Cardiac fibroblast (primary cell): ENCODE results near the gene SLC6A12.

ENCODE experiments used
- DNase-seq, 2 donors: peaks; one replicate each; pipeline versions ENCODE4 v3.0.0 to v3.0.0-alpha.2; 2010; ENCODE audit warnings: low read depth in 2 of 2
- H3K4me3 ChIP-seq, 2 donors: replicated peaks in 1 of 2; 1 replicate in 1 of 2; 2 replicates in 1 of 2; pipeline ENCODE4 v1.5.1; 2011; ENCODE audit warnings: low read depth in 2 of 2, low read length in 2 of 2, mild to moderate bottlenecking in 2 of 2, moderate library complexity in 1 of 2
- TF ChIP-seq, protein P1 (sequence below): IDR thresholded peaks from one replicate; pipeline ENCODE4 v1.5.1; 2011; ENCODE audit warnings: low read depth, mild to moderate bottlenecking, low read length, inconsistent platforms

The SLC6A12 gene

DNA sequence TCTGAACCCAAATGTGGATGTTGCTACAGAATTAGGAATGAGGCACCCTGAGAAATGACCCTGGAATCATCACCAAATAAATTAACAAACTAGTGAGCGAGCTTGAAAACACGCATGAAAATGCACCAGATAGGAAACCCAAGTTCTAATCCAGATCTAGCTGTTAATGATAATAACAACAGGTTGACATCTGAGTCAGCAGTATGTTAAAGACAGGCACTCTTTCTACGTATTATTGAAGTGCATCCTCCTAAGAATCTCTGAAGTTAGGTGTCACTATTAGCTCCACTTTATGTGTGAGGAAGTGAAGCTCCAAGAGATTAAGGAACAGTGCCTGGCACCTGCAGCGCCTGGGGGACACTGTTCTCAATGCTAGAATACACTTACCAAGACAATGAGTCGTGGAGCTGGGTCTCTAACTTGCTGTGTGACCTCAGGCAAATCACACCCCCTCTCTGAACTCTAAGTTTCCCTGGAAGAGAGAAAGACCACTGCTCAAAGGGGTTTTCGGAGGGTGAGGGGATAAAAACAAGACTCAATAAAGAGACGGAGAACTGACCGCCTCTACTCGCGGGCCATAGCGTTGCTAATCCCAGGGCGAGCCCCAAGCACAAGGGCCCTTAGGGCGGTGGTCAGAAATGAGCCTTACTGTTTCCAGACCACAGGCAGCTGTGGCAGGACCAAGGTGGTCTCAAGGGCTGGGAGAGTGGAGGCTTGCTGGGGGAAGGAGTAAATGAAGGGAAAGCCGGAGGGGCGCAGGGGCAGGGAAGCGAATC lies 2.1 kb downstream of the SLC6A12 start:
- H3K4me3 ChIP-seq = no peak overlapping the region
- TF ChIP-seq, protein P1, sequence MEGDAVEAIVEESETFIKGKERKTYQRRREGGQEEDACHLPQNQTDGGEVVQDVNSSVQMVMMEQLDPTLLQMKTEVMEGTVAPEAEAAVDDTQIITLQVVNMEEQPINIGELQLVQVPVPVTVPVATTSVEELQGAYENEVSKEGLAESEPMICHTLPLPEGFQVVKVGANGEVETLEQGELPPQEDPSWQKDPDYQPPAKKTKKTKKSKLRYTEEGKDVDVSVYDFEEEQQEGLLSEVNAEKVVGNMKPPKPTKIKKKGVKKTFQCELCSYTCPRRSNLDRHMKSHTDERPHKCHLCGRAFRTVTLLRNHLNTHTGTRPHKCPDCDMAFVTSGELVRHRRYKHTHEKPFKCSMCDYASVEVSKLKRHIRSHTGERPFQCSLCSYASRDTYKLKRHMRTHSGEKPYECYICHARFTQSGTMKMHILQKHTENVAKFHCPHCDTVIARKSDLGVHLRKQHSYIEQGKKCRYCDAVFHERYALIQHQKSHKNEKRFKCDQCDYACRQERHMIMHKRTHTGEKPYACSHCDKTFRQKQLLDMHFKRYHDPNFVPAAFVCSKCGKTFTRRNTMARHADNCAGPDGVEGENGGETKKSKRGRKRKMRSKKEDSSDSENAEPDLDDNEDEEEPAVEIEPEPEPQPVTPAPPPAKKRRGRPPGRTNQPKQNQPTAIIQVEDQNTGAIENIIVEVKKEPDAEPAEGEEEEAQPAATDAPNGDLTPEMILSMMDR = no peak
- DNase-seq = no peak

DNA sequence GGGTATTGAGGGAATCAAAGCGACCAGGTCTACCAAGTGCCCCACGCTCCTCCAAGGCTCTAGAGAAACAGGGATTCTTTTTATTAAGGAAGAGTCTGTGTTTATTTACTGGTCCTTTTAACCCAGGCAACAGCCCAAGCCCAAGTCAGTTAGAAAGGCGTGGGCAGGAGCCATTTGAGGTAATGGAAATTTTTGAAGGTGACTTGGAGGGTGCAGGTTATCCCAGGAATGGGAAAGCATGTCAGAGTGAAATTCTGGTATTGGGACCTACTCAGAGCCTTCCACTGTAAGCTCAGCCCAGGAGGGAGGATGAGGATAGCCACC lies 2.9 kb downstream of the SLC6A12 start:
- H3K4me3 ChIP-seq = no peak overlapping the region
- TF ChIP-seq, protein P1 = no peak
- no peak for DNase-seq

DNA sequence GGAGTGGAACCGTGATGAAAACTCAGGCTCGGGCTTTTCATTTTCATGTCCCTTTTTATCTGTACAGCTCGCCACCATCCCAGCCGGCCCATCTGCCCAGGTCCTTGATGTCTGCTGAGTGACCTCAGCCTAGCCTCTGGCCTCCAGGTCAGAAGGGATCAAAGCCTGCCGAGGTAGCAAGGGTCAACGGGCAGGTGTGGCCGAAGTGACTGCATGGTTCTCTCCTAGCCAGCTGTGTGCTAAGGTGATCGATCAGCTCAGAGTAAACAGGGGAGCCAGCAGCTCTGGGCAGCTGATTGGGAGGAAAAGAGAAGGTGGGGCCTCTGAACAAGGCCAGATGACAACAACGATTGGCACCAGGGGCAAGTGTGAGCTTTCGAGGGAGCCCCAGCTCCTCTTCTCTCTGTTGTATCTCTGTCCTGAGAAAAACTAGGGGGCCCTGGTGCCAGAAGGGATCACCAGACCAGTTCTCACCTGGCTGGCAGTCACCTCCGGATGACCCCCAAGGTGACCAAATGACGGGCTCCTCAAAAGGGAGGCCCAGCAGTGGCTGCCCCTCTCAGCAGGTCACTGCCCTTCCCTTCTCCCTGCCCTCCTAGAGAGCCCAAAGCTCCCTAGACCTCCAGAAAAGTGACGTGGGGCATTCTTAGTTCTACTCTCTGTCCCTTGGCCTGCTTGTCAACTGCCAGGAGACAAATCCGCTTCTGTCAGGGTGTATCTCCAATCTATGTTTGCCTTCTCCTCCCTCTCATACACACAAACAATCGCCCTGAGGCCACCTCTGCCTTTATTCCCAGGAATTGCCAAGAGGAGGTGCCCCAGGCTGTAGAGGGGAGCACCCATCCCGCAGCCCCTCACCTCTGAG lies 3.4 kb downstream of the SLC6A12 start:
- no peak for DNase-seq
- TF ChIP-seq, protein P1 = no peak
- no peak overlapping the region for H3K4me3 ChIP-seq

DNA sequence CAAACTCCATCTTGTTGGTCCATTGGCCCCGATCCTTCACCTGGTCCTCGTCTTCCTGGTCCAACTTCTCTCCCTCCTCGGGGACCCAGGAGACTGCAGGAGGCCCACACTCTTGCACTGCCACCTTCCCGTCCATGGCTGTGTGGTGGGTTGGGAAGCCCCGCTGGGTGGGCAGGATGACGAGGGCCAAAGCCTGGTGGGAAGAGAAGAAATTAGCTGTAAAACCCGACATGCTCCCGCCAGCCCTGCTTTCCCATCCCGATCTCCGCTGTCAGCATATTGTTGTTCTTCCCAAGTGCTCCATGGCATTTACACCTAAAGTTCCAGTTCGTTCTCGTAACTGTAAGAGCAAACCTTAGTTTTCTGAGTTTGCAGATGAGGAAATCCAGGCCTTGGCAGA lies 4.1 kb downstream of the SLC6A12 start:
- no peak overlapping the region for H3K4me3 ChIP-seq
- DNase-seq = no peak
- TF ChIP-seq, protein P1 = no peak

DNA sequence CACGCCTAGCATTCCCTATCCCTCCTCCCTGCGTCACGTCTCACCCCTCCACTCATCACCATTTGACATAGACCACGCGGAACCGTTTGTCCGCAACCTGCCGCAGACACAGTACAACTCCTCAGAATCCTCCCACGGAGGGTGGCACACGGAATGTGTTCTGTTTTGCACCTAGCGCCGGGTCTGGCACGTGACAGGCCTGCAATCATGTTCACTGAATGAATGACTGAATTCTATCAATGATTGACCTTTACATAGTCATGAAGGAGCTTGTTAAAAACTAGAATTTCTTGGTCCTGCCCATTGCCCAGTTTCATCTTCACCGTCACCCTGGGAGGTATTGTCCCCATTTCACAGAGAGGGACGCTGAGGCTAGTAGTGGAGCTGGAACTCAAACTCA lies 4.7 kb downstream of the SLC6A12 start:
- no peak for DNase-seq
- TF ChIP-seq, protein P1 = no peak
- H3K4me3 ChIP-seq = no peak overlapping the region

DNA sequence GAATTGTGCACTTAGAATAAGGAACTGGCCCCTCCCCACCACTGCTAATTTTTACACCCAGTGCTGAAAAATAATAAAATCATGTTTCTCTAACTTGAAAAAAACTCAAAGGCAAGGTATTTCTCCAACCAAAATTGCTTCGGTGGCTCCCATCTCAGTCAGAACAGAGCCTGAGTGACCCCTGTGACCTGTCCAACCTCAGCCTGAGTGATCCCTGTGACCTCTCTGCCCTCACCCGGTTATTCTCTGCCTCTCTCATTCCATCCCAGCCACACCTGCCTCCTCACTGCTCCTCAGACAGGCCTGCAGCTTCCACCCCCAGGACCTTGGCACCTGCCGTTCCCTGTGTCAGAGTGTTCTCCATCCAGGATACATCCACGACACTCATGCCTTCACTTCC lies 5.1 kb downstream of the SLC6A12 start:
- H3K4me3 ChIP-seq = no peak overlapping the region
- DNase-seq = no peak
- TF ChIP-seq, protein P1 = no peak
